C4-2B (cell line): ENCODE measurements around the gene CTTNBP2.

Source experiments
- ZFX ChIP-seq: fragments of 450-650 bp; IDR thresholded peaks from 2 replicates; pipeline ENCODE4 v1.6.1; 2017
- TF ChIP-seq, protein P1 (sequence below): fragments of 450-650 bp; conservative IDR thresholded peaks from 2 replicates; pipeline ENCODE4 v1.5.1; 2017; ENCODE audit warnings: mild to moderate bottlenecking

DNA sequence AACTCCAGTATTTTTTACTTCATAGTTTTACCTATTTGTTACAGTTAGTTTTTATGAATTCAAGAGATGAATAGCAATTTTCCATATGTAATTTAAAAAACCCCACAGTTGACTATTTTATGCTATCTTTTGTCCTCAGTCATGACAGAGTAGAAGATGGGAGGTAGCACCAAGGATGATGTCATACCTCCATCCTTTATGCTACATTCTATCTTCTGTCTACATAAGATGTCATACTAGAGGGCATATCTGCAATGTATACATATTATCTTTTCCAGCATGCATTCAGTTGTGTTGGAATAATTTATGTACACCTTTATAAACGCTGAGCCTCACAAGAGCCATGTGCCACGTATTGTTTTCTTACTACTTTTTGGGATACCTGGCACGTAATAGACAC, 209.2 kb downstream of the CTTNBP2 start:
- TF ChIP-seq, protein P1, sequence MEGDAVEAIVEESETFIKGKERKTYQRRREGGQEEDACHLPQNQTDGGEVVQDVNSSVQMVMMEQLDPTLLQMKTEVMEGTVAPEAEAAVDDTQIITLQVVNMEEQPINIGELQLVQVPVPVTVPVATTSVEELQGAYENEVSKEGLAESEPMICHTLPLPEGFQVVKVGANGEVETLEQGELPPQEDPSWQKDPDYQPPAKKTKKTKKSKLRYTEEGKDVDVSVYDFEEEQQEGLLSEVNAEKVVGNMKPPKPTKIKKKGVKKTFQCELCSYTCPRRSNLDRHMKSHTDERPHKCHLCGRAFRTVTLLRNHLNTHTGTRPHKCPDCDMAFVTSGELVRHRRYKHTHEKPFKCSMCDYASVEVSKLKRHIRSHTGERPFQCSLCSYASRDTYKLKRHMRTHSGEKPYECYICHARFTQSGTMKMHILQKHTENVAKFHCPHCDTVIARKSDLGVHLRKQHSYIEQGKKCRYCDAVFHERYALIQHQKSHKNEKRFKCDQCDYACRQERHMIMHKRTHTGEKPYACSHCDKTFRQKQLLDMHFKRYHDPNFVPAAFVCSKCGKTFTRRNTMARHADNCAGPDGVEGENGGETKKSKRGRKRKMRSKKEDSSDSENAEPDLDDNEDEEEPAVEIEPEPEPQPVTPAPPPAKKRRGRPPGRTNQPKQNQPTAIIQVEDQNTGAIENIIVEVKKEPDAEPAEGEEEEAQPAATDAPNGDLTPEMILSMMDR = no peak
- no peak for TF ChIP-seq ZFX
